Activated CD4-positive, alpha-beta T cell treated with anti-CD3 and anti-CD28 coated beads for 36 hours (primary cell): Measurements from ENCODE around the gene HIRA. TPM values are rescaled to one million over a fixed set of nuclear protein-coding genes. Genes with fewer than 3 reads are reported as not detected.
A peak's percentile ranks its signal among the peaks of the same experiment; 100 is the strongest.

Source experiments
- ATAC-seq: fragments of 200-7000 bp; cut with Tn5 transposase; one replicate; pipeline ENCODE4 v1.10.0; 2021; ENCODE audit warnings: mild to moderate bottlenecking, moderate library complexity
- CTCF ChIA-PET: fragments of 350-600 bp; sonication (Branson Sonifier 250); formaldehyde crosslinking; loops from one replicate; lab custom pipeline; 2021; ENCODE audit warnings: antibody characterized with exemption; lab: Charles Lee
- POLR2A ChIA-PET: fragments of 350-600 bp; sonication (Branson Sonifier 250); formaldehyde crosslinking; loops from one replicate; lab custom pipeline; 2021; ENCODE audit warnings: antibody characterized with exemption, inconsistent platforms; lab: Charles Lee
- DNase-seq: peaks from one replicate; pipeline ENCODE4 v3.0.0-alpha.2; 2020
- H3K27ac Mint-ChIP-seq: one replicate; pipeline ENCODE4 v1.8.0; 2021; ENCODE audit warnings: mixed read lengths
- H3K27me3 Mint-ChIP-seq: one replicate; pipeline ENCODE4 v1.8.0; 2021; ENCODE audit warnings: mixed read lengths
- H3K36me3 Mint-ChIP-seq: one replicate; pipeline ENCODE4 v1.8.0; 2021; ENCODE audit warnings: low read depth, mixed read lengths
- H3K4me1 Mint-ChIP-seq: one replicate; pipeline ENCODE4 v1.8.0; 2021; ENCODE audit warnings: mixed read lengths
- H3K4me3 Mint-ChIP-seq: one replicate; pipeline ENCODE4 v1.8.0; 2021; ENCODE audit warnings: mild to moderate bottlenecking, moderate library complexity, mixed read lengths
- H3K9me3 Mint-ChIP-seq: one replicate; pipeline ENCODE4 v1.8.0; 2021; ENCODE audit warnings: low read depth, mixed read lengths
- intact Hi-C, 2 experiments: fragments of 100-400 bp; cut with DNase I in 1 of 2; cut with micrococcal nuclease in 1 of 2; formaldehyde crosslinking; loops; one replicate each; pipeline versions ENCODE4 v1.14.2 to v1.15.1; 2022 to 2024; cut with DNase I, micrococcal nuclease
- total RNA-seq, 2 experiments: library from RNA; stranded (reverse); gene quantifications; one replicate each; pipeline ENCODE4 v1.2.3, GENCODE V29; 2021

HIRA gene
- total RNA-seq, 2 experiments from 2014 or later, result 25.5 to 31.2 TPM

DNA sequence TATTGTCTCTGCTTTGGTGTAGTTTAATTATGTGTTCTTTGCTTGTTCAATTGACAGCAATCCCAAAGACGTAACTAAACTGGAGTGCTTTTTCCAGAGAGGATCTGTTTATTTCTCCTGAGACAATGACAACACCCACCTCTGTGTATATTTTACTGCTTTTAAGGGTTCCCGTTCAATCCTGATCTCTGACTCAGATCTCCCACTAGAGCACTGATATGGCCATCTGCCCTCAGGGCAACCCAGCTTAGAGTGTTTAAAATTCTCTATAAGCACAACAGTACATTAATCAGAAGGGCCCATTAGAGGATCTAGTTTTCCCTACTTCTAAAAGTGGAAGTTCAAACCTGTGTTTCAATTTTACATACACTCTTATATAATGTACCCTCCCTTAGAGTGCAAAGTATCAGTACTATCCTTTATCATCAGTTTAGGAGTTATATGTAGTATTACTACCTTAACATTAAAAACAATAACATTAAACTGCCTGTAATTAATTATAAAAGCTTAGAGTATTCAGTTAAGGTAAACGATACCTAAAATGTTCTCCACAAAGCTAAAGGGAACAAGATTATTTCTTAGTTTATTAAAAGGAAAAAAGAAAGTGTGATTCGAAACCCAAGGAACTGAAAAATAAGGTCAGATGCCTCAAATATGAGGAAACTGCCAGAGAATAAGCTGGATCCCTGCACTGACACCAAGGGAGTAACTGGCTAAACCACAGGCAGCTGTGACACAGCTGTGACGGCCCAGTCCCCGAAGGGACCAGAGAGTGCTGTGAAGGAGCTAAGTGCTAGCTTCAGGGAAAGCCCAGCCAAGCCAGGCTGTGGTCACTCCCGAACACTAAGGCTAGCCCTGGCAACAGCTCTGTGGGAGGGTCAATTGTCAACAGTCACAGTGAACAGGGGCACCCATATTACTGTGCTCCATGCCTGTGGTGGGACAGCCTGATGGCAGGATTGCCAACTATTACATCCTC lies 32.2 kb upstream of the HIRA start:
- ChIA-PET POLR2A (no interaction called here), CTCF (interaction anchor here (0.6 to 1.4 kb wide), 3 partner anchors 16 to 28 kb away, joined by 3 read pairs; partner anchors contain the start of genes CDC45 and UFD1)
- H3K9me3 Mint-ChIP-seq, result no peaks in the 10 kb centered on the region
- intact Hi-C loops, result no loop called here
- no peaks in the 10 kb centered on the region for H3K4me1 Mint-ChIP-seq
- no peaks in the 10 kb centered on the region for H3K27me3 Mint-ChIP-seq
- no peak for DNase-seq
- H3K36me3 Mint-ChIP-seq, result peaks cover 39% of the 10 kb centered on the region
- no peak overlapping the region for H3K4me3 Mint-ChIP-seq
- H3K27ac Mint-ChIP-seq, result no peak overlapping the region
- no peak for ATAC-seq

DNA sequence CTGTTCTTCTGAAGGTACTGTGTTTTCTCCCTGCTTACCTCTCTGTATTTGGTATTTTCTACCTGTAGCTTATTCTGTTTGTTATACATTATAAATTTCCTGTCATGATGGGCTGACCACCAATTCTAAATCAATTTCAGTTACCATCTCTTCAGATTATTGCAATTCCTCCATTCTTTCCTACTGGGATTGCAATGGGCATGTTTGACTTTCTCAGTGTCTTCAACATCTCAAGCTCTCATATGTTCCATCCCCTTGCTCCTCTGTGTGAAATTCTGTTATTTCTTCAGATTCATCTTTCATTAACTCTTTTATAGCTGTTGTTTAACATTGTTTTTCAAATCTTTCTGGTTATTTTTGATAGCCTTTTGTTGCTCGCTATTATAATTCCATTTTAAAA lies 31.5 kb upstream of the HIRA start:
- POLR2A ChIA-PET, result no interaction called here

DNA sequence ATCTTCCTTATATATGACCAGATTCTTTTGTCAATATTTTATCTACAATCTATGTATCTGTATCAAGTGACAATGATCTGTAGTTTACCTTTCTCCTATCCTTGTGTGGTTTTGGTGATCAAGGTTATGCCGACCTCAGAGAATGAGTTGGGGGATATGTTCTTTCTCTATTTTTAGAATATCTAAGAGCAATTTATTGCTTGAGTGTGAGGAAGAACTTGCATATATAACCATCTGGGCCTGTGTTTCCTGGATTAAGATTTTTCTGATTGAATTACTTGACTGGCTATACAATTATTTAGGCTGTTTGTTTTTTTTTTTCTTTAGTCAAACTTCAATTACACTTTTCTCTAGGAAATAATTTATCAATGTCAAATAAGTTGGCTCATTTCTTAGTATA lies 30.0 kb upstream of the HIRA start:
- DNase-seq (no peak), ATAC-seq (no peak)
- Mint-ChIP-seq H3K4me1 (no peaks in the 10 kb centered on the region), H3K9me3 (no peaks in the 10 kb centered on the region), H3K4me3 (no peak overlapping the region), H3K36me3 (peaks cover 31% of the 10 kb centered on the region), H3K27ac (no peak overlapping the region), H3K27me3 (no peaks in the 10 kb centered on the region)
- CTCF ChIA-PET, result interaction anchor here (1.5 kb wide), 1 partner anchor 13 kb away, joined by 4 read pairs; no protein-coding TSS in a partner anchor
- POLR2A ChIA-PET, result no interaction called here
- intact Hi-C loops, result no loop called here

More for the DNA sequence above, 31.5 kb upstream of the HIRA start:
- H3K27me3 Mint-ChIP-seq, result no peaks in the 10 kb centered on the region
- H3K36me3 Mint-ChIP-seq, result peaks cover 35% of the 10 kb centered on the region
- no peak overlapping the region for H3K4me3 Mint-ChIP-seq
- ATAC-seq (no peak), DNase-seq (no peak)
- H3K27ac Mint-ChIP-seq, result no peak overlapping the region
- no peaks in the 10 kb centered on the region for H3K4me1 Mint-ChIP-seq
- no peaks in the 10 kb centered on the region for H3K9me3 Mint-ChIP-seq
- CTCF ChIA-PET, result interaction anchor here (1.4 to 1.5 kb wide), 2 partner anchors 11 to 17 kb away, joined by 3 to 4 read pairs; partner anchors contain the start of genes CDC45 and UFD1
- intact Hi-C loops, result no loop called here

DNA sequence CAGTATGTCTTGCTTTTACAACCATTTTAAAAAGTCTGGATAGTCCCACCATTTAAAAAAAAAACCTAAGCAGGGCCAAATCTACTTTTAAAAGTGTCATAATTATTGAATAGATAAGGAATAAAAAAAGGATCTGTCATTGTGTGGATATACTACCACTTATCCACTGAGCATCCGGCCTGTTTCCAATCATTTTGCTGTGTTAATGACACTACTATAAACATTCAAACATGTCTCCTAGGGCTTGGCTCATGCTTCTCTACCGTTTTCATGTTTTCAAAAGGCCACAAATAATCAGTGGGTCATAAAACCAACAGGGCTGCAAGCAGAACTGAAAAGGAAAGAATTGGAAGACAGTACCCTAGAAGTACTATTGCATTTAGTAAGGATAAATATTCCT lies 28.5 kb upstream of the HIRA start:
- H3K4me1 Mint-ChIP-seq, result peaks cover 2% of the 10 kb centered on the region
- H3K36me3 Mint-ChIP-seq, result peaks cover 36% of the 10 kb centered on the region
- no peaks in the 10 kb centered on the region for H3K9me3 Mint-ChIP-seq
- CTCF ChIA-PET, result no interaction called here
- ATAC-seq (no peak), DNase-seq (no peak)
- no peaks in the 10 kb centered on the region for H3K27me3 Mint-ChIP-seq
- no peak overlapping the region for H3K27ac Mint-ChIP-seq
- POLR2A ChIA-PET, result no interaction called here
- no peak overlapping the region for H3K4me3 Mint-ChIP-seq
- intact Hi-C loops, result no loop called here

DNA sequence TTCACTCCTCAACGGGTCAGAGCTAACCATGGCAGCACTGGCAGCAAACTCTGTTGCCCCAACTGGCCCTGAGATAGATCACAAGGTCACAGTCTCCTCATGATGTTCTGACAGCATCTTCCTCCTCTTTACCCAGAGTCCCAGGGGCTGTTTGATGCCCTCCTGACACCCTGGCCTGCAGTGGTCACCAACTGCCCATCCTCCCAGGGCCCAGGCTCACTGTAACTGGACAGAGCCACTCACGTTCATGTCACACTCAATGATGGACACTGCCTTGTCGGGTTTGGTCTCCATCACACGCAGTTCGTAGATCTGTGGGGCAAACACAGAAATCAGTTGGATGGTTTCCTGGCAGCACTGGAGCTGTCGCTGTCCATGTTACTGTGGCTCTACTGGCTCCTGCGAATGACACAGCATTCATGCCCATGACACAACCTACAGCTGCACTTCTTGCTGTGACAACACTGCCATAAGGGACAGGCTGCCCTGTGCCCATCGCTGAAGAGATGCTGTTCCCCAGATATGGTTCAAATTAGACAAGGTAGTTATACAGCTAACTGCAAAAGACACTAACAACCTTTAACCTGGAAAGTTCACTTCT lies 26.4 kb upstream of the HIRA start:
- Mint-ChIP-seq H3K9me3 (no peaks in the 10 kb centered on the region), H3K36me3 (peaks cover 43% of the 10 kb centered on the region), H3K27ac (no peak overlapping the region), H3K4me3 (no peak overlapping the region), H3K4me1 (peaks cover 5% of the 10 kb centered on the region), H3K27me3 (no peaks in the 10 kb centered on the region)
- ChIA-PET CTCF (no interaction called here), POLR2A (no interaction called here)
- DNase-seq (no peak), ATAC-seq (no peak)
- intact Hi-C loops, result loop anchor here in 1 of 2 experiments (10.0 kb wide), 1 partner anchor 47 kb away; no protein-coding TSS in a partner anchor

DNA sequence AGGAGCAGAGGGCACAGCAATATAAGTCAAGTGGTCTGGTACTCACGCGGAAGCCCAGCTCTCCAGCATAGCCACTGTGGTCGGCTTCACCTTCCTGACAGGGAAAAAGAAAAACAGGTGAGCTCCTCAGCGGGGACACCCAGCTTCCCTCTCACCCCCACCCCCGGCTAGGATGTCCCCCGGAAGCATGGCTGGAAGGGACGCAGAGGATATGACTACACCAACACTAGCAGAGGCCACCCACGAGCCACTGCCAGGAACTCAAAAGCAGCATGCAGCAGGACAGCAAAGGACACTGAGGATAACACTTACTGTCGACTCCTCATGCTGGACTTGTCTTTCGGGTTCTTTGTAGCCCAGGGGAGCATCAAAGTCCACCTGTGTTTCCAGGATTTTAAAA lies 25.0 kb upstream of the HIRA start:
- DNase-seq (no peak), ATAC-seq (no peak)
- no peaks in the 10 kb centered on the region for H3K27me3 Mint-ChIP-seq
- no peak overlapping the region for H3K4me3 Mint-ChIP-seq
- peaks cover 5% of the 10 kb centered on the region for H3K4me1 Mint-ChIP-seq
- H3K9me3 Mint-ChIP-seq, result no peaks in the 10 kb centered on the region
- no peak overlapping the region for H3K27ac Mint-ChIP-seq
- POLR2A ChIA-PET, result interaction anchor here (0.6 kb wide), 1 partner anchor 21 kb away, joined by 4 read pairs; no protein-coding TSS in a partner anchor
- CTCF ChIA-PET, result no interaction called here
- peaks cover 53% of the 10 kb centered on the region for H3K36me3 Mint-ChIP-seq
- intact Hi-C loops, result loop anchor here in 1 of 2 experiments (10.0 kb wide), 1 partner anchor 48 kb away; no protein-coding TSS in a partner anchor

DNA sequence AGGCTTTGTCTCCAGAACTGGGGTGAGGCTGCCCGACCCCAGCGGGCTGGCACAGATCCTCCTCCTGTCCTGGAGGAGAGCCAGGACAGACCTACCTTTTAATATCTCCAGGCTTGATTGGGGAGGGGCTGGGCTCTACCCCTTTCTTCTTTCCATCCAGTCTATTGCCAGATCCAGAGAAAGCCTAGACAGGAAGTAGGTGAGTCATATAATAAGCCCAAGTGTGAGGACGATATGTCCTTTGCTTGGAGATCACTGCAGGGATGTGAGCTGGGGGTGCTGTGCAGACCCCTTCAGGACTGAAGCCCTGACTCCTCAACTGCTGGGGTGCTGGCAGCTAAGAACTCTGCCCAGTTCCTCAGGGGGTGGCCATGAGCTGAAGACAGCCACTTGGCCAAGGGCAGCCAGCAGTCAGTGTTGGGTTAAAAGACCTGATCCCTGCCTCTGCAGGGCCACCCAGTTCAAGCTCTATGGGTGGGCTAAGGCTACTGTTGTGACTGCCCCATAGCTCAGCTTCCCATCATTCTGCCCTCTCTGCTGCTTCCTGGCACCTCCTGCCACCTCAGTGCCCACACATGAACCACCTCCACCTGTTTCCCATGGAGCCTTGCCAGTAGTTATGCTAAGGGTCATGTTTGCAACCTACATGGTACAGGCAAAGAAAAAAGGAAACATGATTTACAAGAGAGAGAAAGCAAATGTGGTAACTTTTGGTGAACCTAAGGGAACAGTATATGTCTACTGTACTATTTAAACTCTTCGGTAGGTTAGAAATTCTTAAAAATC lies 24.2 kb upstream of the HIRA start:
- H3K27ac Mint-ChIP-seq, result no peak overlapping the region
- peaks cover 5% of the 10 kb centered on the region for H3K4me1 Mint-ChIP-seq
- intact Hi-C loops, result loop anchor here in 1 of 2 experiments (10.0 kb wide), 1 partner anchor 49 kb away; no protein-coding TSS in a partner anchor
- DNase-seq (no peak), ATAC-seq (no peak)
- H3K4me3 Mint-ChIP-seq, result no peak overlapping the region
- no peaks in the 10 kb centered on the region for H3K9me3 Mint-ChIP-seq
- peaks cover 56% of the 10 kb centered on the region for H3K36me3 Mint-ChIP-seq
- no peaks in the 10 kb centered on the region for H3K27me3 Mint-ChIP-seq
- ChIA-PET POLR2A (interaction anchor here (0.6 kb wide), 1 partner anchor 22 kb away, joined by 4 read pairs; no protein-coding TSS in a partner anchor), CTCF (no interaction called here)

DNA sequence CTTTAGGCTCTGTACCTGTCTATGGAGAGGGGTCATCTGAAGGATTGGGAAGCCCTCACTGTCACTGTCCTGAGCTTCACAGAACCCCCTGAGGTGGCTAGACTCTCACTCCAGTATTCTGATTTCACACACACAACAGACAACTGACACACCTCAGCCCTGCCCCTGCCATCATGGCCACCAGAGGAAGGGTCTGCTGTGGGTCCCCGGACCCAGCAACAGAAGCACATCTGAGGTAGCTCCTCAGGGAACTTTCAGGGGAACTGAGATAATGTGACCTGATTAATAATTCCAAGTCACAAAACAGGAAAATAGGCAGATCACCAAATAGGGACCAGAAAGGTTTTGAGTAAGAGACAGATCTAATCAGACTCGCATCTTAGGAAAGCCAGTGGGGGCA lies 23.5 kb upstream of the HIRA start:
- H3K27ac Mint-ChIP-seq, result peak overlapping the region; percentile 15
- ATAC-seq (no peak), DNase-seq (no peak)
- H3K36me3 Mint-ChIP-seq, result peaks cover 56% of the 10 kb centered on the region
- H3K9me3 Mint-ChIP-seq, result no peaks in the 10 kb centered on the region
- CTCF ChIA-PET, result no interaction called here
- POLR2A ChIA-PET, result no interaction called here
- H3K4me1 Mint-ChIP-seq, result peaks cover 5% of the 10 kb centered on the region
- H3K27me3 Mint-ChIP-seq, result no peaks in the 10 kb centered on the region
- intact Hi-C loops, result loop anchor here in 1 of 2 experiments (10.0 kb wide), 1 partner anchor 50 kb away; no protein-coding TSS in a partner anchor
- H3K4me3 Mint-ChIP-seq, result no peak overlapping the region

DNA sequence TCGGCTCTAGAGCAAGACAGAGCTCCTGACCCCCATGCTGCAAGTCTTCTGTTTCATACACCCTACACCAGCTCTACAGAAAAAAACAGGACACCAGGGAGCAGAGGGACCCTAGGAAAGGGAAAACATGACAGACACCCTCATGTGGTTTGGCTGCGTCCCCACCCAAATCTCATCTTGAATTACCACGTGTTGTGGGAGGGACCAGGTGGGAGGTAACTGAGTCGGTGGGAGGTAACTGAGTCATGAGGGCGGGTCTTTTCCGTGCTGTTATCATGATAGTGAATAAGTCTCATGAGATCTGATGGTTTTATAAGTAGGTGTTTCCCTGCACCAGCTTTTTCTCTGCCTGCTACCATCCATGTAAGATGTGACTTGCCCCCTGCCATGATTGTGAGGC lies 22.6 kb upstream of the HIRA start:
- H3K27ac Mint-ChIP-seq, result peak overlapping the region; percentile 23
- DNase-seq (no peak), ATAC-seq (no peak)
- peaks cover 55% of the 10 kb centered on the region for H3K36me3 Mint-ChIP-seq
- POLR2A ChIA-PET, result interaction anchor here (0.6 kb wide), 1 partner anchor 313 kb away, joined by 3 read pairs; no protein-coding TSS in a partner anchor
- H3K9me3 Mint-ChIP-seq, result no peaks in the 10 kb centered on the region
- no peaks in the 10 kb centered on the region for H3K27me3 Mint-ChIP-seq
- CTCF ChIA-PET, result no interaction called here
- intact Hi-C loops, result loop anchor here in 1 of 2 experiments (10.0 kb wide), 1 partner anchor 51 kb away; no protein-coding TSS in a partner anchor
- H3K4me3 Mint-ChIP-seq, result no peak overlapping the region
- peaks cover 9% of the 10 kb centered on the region for H3K4me1 Mint-ChIP-seq

DNA sequence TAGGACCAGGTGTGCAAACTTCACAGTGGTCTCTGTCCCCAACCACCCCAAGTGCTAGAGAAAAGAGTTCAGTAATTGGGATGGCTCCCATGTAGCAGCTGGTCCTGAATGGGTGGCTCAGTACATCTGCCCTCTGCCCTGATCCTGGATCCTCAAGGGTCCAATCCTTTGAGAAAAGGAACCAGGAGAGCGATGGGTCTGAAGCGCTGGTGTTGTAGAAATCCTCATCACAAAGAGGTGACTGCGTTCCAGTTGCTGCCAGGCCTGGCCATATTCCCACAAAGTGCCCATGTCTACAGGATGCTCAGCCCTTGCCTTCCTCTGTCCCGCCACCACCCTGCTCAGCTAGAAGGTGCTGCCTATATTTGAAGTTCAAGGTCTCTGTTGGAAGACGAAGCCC lies 22.2 kb upstream of the HIRA start:
- Mint-ChIP-seq H3K27ac (no peak overlapping the region), H3K36me3 (peaks cover 55% of the 10 kb centered on the region), H3K4me3 (no peak overlapping the region), H3K4me1 (peaks cover 14% of the 10 kb centered on the region), H3K9me3 (no peaks in the 10 kb centered on the region), H3K27me3 (no peaks in the 10 kb centered on the region)
- POLR2A ChIA-PET, result interaction anchor here (0.6 kb wide), 1 partner anchor 313 kb away, joined by 3 read pairs; no protein-coding TSS in a partner anchor
- DNase-seq (no peak), ATAC-seq (no peak)
- CTCF ChIA-PET, result no interaction called here
- intact Hi-C loops, result loop anchor here in 1 of 2 experiments (10.0 kb wide), 1 partner anchor 51 kb away; no protein-coding TSS in a partner anchor
